Measurements from ENCODE around the gene ABCG1.

The ABCG1 gene

DNA sequence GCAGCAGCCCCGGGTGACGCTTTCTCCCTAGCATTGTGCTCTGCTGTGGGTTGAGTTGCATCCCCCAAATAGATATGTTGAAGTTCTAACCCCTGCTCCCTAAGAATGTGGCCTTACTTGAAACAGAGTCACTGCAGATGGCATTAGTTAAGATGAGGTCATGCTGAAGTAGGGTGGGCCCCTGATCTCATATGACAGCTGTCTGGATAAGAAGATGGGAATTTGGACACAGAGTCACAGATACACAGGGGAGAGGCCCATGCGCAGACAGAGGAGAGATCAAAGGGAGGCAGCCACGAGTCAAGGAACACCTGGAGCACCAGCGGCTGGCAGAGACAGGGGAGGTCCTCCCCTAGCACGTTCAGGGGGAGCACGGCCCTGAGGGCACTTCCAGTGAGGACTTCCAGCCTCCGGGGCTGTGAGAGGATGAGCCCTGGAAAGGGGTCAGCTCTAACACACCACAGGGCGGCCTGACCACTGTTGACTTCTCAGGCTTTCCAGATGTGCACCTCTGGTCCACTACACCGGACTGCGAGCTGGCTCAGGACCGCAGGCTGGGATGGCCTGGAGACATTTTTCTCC is 46.4 kb downstream of the ABCG1 start:
- in situ Hi-C loops (cut with HindIII; ENCODE audit: low sequenced_read_pairs) = no loop called here

DNA sequence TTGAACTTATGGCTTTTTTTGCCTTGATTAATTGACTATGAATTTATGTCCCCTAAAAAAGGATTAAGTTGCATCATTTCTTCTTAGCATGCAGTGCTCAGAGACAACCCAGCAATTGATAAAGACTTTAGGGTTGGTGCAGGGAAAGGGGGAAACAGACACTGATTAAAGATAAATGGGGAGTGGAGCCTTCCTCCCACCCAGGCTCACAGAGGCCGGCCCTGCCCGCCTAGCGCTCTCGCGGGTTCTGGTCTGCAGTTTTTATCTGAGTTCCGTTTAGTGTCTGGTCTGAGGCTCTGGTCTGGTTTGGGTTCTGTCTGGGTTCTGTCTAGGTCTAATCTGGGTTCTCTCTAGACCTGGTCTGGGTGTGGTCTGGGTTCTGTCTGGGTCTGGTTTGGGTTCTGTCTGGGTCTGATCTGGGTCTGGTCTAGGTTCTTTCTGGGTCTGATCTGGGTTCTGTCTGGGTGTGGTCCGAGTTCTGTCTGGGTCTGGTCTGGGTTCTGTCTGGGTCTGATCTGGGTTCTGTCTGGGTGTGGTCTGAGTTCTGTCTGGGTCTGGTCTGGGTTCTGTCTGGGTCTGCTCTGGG is 48.1 kb downstream of the ABCG1 start:
- in situ Hi-C loops (cut with HindIII; ENCODE audit: low sequenced_read_pairs) = no loop called here

DNA sequence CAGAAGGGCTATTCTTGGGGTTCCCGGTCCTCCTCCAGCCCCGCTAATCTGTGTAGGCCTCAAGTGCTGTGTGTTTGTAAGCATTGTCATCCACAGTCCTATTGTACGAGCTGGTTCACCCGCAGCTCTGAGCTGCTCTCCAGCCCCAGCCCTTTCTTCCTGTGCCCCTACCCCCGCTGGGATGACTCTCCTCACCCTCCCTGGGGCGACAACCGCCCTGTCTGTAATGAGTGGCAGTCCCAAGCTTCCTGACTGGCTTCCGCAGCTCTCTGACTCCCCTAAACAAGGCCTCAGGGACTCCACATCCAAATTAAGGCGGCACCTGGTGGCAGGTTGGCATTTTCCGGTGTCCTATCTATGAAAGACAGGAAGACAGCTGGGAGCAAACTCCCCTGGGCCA is 50.4 kb downstream of the ABCG1 start:
- in situ Hi-C loops (cut with HindIII; ENCODE audit: low sequenced_read_pairs) = no loop called here

DNA sequence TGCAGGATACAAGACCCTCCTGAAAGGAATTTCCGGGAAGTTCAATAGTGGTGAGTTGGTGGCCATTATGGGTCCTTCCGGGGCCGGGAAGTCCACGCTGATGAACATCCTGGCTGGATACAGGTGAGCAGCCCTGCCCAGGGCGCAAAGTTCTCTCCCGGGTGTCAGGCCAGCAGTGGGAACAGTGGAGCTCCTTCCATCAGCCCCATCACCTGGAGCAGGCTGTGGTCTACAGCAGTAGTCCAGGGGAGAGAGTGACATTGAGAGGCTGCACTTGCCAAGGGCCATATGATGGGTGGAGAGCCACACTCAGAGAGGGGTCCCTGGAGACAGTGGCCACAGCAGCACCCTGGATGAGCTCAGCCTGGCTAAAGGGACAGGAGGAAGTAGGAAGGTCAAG is 52.1 kb downstream of the ABCG1 start:
- in situ Hi-C loops (cut with HindIII; ENCODE audit: low sequenced_read_pairs) = no loop called here

DNA sequence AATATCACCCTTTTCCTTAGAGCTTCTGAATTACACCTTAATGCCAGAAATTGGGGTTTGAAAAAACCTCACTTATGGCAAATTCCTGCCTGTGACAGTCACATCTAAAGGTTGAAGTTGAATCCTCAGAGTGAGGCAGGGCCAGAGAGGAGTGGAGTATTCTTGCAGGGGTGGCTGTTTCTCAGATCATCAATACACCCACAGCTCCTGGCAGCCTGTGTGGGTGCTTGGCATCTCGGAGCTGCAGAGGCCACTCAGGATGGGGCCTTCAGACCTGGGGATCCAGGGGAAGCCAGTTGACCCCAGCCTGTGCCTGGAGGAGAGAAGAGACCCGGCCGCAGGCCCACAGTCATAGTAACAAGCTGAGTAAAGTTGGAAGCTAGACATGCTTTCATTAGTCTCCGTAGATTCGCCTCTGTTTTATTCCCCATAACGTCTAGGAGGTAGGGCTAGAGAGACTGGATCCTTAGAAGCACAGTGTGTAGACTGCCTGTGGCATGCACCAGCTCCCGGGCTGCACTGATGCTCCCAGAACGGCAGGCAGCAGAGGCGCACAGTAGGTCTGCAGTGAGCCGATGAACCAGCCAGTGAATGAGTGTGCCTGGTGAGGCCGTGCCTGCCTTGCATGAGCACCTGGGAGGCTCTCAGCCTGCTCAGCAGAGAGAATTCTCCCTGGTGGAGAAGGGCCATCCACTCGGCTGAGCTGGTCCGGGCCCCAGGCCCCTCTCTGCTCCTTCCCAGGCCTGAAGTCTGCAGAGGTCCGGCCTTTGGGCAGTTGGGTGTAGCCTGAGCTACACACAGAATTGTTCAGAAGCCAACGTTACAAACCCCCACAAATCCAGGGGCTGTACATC is 53.4 kb downstream of the ABCG1 start:
- in situ Hi-C loops (cut with HindIII; ENCODE audit: low sequenced_read_pairs) = no loop called here

DNA sequence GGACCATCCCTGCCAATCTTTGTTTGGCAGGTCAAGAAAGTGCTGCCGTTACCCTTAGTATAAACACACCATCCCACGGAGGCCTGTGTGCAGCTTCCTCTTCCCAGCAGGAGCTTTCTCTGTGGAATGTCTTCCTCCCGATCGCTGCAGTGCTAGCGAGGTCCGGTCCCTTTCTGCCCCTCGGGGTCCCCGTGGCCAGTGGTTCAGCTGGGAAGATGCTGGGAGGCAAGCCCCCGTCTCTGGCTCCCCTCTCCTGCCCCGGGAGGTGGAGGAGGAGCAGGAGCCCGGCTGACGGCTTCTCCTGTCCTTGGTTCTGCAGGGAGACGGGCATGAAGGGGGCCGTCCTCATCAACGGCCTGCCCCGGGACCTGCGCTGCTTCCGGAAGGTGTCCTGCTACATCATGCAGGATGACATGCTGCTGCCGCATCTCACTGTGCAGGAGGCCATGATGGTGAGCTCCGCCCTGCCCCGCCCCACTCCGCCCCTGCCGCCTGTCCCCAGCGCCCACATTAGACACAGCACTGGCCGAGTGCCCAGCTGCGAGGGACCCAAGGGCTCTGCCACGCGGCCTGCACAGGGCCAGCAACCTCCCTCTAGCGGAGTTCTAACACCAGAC is 54.2 kb downstream of the ABCG1 start:
- in situ Hi-C loops (cut with HindIII; ENCODE audit: low sequenced_read_pairs) = no loop called here

DNA sequence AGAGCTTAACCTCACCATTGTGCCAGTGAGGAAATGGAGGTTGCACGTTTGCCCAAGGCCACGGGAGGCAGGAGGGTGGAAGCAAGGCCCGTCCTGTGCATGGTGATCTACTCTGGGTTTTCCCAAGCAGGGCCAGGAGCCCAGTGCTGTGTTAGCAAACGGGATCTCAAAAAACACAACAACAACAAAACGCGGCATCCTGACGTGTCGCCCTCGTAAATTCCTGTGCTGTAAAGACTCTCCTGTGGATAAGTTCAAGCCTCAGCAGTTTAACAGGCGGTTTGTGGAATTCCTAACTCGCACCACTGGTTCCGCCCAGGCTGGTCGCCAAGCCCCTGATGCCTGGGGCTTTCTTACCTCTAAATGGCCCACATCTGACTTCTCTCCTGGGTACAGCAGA is 57.1 kb downstream of the ABCG1 start:
- in situ Hi-C loops (cut with HindIII; ENCODE audit: low sequenced_read_pairs) = no loop called here

DNA sequence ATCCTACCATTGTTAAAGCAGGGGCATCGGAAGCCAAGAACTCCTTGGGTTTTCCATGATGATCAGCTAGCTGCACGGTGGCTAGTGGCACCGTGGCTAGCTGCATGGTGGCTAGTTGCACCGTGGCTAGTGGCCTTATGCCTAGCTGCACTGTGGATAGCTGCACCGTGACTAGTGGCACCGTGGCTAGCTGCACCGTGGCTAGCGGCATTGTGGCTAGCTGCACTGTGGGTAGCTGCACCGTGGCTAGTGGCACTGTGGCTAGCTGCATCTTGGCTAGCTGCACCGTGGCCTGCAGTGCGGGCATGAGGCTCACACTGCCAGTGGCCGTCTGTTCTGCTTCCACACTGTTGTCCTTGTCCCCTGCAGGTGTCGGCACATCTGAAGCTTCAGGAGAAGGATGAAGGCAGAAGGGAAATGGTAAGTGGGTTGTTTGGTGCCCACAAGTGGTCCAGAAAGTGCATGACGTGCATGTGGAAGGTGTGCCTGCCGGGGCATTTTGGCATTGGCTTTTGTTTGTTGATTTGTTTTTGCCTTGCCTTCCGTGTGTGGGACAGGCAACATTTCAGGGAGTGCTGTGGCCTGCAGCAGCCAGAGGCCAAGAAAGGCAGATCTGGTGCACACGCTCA is 57.7 kb downstream of the ABCG1 start:
- in situ Hi-C loops (cut with HindIII; ENCODE audit: low sequenced_read_pairs) = no loop called here

DNA sequence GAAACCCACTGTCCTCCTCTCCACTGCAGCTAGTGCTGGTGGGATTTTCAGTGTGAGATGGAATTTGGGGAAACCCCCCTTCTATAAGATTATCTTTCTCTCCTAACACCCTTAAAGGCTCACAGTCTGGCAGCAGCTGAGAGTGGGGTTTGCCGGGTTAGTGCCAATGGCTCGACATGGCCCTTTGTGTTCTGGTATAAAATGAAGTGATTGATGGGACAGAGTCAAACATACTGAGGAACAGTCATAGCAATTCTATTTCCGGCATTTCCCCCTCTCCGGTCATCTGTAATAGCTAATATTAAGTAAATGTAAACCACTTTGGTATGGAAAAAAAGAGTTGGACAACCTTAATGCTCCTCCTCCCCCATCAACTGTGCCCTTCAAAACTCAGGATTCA is 58.7 kb downstream of the ABCG1 start:
- in situ Hi-C loops (cut with HindIII; ENCODE audit: low sequenced_read_pairs) = no loop called here

DNA sequence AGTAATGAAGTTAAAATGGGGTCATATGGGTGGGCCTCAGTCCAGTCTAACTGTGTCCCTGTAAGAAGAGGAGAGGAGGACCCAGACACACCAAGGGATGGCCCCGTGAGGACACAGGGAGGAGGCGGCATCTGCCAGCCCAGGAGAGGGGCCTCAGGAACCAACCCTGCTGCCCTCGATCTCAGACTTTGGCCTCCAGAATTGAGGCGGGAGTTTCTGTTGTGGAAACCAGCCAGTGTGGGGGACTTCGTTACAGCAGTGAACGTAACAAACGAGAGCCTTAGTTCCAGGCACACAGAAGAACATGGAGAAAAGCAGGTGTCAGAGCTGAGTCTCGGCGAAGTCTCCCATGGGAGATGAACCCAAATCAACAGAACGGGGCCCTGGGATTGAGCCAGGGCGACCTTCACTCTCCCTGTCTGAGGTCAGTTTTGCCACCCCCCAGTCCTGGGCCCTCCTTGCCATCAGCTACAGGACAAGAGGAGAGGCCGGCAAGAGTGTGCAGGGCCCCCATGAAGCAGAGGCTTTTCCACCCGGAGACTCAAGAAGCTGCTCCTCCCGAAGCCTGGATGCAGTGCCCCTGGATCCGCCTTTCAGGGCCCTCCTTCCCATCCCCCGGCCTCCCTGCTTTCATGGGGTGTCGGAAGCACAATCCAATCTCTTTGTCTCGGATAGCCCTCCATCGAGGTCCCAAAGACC is 59.7 kb downstream of the ABCG1 start:
- in situ Hi-C loops (cut with HindIII; ENCODE audit: low sequenced_read_pairs) = no loop called here

DNA sequence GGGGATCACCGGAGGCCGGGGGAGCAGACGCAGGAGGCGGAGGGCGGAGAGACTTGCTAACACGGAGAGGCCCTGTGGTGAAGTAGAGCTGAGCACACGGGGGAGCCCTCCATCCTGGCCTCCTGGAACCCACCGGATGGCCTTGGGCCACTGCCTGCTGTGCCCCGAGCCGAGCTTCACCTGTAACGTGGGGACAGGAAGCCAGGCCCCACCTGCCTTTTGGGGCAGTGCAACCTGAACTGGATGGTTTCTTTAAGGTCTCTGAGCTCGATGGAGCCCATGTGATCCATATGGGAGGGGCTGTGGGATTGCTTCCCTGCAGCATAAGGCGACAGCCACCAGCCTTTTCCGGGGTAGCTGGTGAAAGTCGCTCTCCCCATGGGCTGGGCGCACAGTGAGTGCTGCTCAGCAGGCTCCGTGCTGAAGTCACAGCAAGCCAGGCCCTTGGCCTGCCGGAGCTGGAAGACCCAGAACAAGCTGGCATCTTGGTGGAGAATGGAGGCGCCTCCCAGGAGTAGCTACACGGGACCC is 60.5 kb downstream of the ABCG1 start:
- in situ Hi-C loops (cut with HindIII; ENCODE audit: low sequenced_read_pairs) = no loop called here

DNA sequence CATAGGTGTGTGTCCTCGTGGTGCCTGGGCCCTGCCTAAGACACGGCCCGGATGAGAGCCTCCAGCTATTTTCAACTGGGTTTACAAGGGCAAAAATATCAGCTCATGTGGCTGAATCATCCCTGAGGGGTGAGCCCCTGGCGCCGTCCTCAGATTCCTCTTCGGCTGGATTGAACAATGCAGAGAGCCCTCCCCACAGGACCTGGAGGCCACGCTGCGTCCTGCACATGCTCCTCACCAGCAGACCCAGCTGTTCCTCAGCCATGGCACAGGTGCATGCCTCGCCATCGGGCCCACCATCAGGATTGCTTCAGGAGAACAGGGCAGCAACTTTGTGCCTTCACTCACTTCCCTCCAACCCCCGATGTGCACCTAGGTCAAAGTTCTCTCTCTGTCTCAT is 60.9 kb downstream of the ABCG1 start:
- in situ Hi-C loops (cut with HindIII; ENCODE audit: low sequenced_read_pairs) = no loop called here

DNA sequence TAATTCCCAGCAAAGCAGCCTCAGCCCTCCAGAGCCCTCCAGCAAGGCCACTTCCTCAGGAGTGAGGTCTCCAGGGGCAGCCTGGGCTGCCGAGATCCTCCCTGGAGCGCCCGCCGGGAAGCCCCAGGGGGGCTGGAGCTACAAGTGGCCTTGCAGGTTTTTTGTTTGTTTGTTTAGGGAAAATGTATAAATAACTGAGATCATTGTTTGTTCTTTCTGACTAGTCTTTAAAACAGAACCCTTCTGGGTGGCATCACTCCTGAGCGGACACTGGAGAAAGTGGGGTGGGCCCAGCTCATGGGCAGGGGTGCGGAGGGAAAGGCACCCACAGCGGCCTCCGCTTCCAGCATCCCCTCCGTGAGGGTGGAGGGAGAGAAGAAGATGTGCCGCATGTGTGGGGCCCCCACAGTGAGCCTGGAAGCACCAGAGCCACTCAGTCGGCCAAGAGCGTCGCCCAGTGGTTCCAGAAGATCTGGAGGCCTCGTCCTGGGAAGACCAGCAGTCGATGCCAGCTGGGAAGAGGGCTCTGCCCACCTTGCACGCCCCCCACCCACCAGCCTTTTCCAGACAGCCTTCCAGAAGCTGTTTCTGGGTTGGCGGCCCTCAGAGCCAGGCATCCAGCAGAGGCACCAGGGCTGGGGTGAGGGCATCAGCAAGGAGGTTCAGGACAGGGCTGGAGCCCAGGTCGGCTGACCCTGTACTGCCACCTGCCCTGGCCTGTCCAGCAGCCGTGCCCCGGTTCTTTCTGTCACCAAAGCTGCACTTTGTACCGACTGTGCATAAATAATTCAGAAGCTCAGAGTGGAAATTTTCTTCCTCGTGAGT is 61.6 kb downstream of the ABCG1 start:
- in situ Hi-C loops (cut with HindIII; ENCODE audit: low sequenced_read_pairs) = no loop called here

DNA sequence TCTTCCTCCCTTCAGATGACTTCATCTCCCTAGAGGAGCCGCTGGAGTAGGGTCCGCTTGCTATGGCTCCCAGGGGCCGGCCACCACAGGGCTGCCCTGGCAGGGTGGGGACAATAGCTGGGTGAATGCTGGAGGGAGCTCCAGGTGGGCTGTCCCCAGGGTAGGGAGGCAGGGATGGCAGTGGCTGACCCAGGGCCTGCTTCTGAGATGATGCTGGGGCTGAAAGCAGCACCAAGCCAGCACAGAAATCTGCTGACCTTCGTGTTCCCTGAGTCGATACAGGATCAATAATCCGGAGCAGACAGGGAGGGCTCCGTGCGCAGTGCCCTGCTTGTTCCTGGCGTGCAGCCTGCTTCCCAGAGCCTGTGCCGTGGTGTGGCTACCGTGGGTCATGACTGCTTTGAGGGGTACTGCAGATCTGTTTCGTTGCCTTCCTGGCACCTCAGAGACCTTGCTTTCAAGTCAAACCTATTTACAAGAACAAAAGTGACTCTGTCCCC is 62.3 kb downstream of the ABCG1 start:
- in situ Hi-C loops (cut with HindIII; ENCODE audit: low sequenced_read_pairs) = no loop called here

DNA sequence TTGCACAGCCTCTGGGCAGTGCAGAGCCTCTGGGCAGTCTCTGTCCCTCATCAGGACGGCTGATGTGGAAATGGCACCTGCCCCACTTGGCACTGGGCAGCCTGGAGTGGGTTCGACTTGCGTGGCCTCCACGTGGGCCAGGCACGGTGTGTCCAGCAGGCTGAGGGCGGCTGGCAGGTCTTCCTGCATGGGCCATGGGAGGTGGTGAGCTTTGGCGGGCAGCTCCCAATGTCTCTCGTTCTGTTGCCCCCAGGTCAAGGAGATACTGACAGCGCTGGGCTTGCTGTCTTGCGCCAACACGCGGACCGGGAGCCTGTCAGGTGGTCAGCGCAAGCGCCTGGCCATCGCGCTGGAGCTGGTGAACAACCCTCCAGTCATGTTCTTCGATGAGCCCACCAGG is 63.1 kb downstream of the ABCG1 start:
- in situ Hi-C loops (cut with HindIII; ENCODE audit: low sequenced_read_pairs) = no loop called here

DNA sequence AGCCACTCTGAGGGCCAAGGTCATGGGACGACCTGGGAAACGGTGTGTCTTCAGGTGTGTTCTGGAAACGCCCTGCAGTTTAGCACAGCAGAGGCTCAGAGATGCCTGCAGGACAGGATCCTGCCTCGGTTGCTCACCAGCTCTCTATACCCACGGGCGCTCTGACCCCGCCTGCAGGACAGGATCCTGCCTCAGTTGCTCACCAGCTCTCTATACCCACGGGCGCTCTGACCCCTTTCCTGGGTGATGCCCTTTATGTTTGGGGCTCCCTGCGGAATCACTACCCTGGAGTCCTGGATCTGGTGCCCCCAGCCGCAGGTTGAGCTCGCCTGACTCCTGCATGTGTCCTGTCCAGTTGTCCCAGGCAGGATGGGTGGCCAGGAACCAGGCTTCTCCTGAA is 63.8 kb downstream of the ABCG1 start:
- in situ Hi-C loops (cut with HindIII; ENCODE audit: low sequenced_read_pairs) = no loop called here

DNA sequence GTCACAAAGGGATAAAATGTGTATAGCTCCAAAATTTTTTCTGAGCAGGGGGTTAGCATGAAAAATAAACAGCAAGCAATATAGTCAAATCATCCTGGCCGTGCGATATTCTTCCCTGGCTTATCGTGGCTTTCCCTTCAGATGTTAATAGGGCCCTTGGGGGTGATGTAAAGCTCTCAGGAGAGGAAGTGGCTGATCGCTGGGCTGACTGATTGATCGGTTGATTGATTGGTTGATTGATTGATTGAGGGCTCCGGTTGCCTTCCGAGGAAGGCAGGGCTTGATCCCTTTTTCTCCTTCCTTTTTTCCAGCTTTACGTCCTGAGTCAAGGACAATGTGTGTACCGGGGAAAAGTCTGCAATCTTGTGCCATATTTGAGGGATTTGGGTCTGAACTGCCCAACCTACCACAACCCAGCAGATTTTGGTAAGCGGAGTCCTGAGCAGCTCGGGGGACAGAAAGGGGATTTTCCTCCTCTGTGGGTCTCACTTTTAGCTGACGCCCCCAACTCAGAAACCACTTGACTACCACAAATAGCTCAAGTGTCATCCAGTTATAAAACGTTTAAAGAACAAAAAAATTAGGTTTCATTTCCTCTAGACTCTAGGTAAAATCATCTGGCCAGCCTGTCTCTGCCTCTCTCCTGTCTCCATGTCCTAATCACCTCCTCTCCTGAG is 66.8 kb downstream of the ABCG1 start:
- in situ Hi-C loops (cut with HindIII; ENCODE audit: low sequenced_read_pairs) = no loop called here

DNA sequence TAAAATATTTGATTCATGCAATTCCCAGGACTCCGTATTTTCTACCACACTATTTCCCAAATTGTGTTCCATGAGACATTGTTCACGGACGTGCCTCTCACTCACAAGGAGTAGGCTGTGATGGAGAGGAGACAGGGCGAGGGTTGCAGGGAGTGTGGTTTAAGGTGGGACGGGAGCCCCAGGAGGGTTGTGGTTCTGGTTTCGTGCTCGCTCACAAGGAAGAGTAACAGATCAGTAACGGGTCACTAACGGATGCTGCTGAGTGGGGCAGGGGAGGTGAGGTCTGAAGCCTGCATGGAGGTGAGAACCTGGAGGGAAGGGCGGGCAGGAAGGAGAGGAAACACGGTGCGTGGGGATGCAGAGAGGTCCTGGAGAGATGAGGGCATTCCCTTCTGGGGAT is 67.5 kb downstream of the ABCG1 start:
- in situ Hi-C loops (cut with HindIII; ENCODE audit: low sequenced_read_pairs) = no loop called here
